HEK293T (cell line): ENCODE measurements around the gene PAQR8.

Experiments
- BHLHE40 ChIP-seq: fragments of 450-650 bp; IDR thresholded peaks from 2 replicates; pipeline ENCODE4 v1.6.1; 2016; ENCODE audit warnings: mild to moderate bottlenecking, moderate library complexity, borderline replicate concordance
- FOXK2 ChIP-seq: fragments of 450-650 bp; IDR thresholded peaks from 2 replicates; pipeline ENCODE4 v1.6.1; 2016; ENCODE audit warnings: mild to moderate bottlenecking
- ZNF384 ChIP-seq: fragments of 450-650 bp; IDR thresholded peaks from 2 replicates; pipeline ENCODE4 v1.6.1; 2016

- TF ChIP-seq ZNF384 = no peak
- TF ChIP-seq BHLHE40 = no peak
- no peak for TF ChIP-seq FOXK2
Measured at GRCh38 chr6:52390361-52390727, 28.4 kb downstream of the PAQR8 start.
